ENCODE results near the gene KDM4E.
"Not testable (repeated sequence)": the region's sequence is repeated elsewhere in the genome, so short reads cannot be mapped to it uniquely, and the experiment has no call there.

Gene KDM4E

GRCh38 chr11:95003716-95004115 is 21.3 kb upstream of the KDM4E start:
- H3K27ac ChIP-seq, result no peak overlapping the region
- TF ChIP-seq CTCF (conservative IDR thresholded peaks at IDR 0.05; ENCODE audit: low read depth), result no peak
- ChIA-PET POLR2A (ENCODE audit: low non-redundant PET) (no interaction called here), CTCF (interaction anchor here (0.6 kb wide), 1 partner anchor 1513 kb away, joined by 5 read pairs; no protein-coding TSS in a partner anchor)
- DNase-seq (ENCODE audit: low spot score), result no peak

- ChIA-PET POLR2A (ENCODE audit: low non-redundant PET) (no interaction called here), CTCF (no interaction called here)
- DNase-seq (ENCODE audit: low spot score), result no peak
- no peak for TF ChIP-seq CTCF (conservative IDR thresholded peaks at IDR 0.05; ENCODE audit: low read depth)
- no peak overlapping the region for H3K27ac ChIP-seq
These were observed 19.4 kb upstream of the KDM4E start for GRCh38 chr11:95005642-95006041.

GRCh38 chr11:95011376-95011775 is 13.7 kb upstream of the KDM4E start:
- ChIA-PET CTCF (no interaction called here), POLR2A (ENCODE audit: low non-redundant PET) (no interaction called here)
- DNase-seq (ENCODE audit: low spot score), result no peak
- no peak for TF ChIP-seq CTCF (conservative IDR thresholded peaks at IDR 0.05; ENCODE audit: low read depth)
- H3K27ac ChIP-seq, result no peak overlapping the region

- TF ChIP-seq CTCF (conservative IDR thresholded peaks at IDR 0.05; ENCODE audit: low read depth), result no peak
- CTCF ChIA-PET, result no interaction called here
- no peak overlapping the region for H3K27ac ChIP-seq
- no peak for DNase-seq (ENCODE audit: low spot score)
- POLR2A ChIA-PET (ENCODE audit: low non-redundant PET), result no interaction called here
These were observed 10.8 kb upstream of the KDM4E start for GRCh38 chr11:95014184-95014821.

- ChIA-PET POLR2A (ENCODE audit: low non-redundant PET) (no interaction called here), CTCF (interaction anchor here (0.6 kb wide), 3 partner anchors 256 to 1448 kb away, joined by 3 to 7 read pairs (median 4); no protein-coding TSS in a partner anchor)
- H3K27ac ChIP-seq, result no peak overlapping the region
- DNase-seq (ENCODE audit: low spot score), result no peak
- TF ChIP-seq CTCF (conservative IDR thresholded peaks at IDR 0.05; ENCODE audit: low read depth), result no peak
These were observed 8.9 kb upstream of the KDM4E start for GRCh38 chr11:95016139-95016538.

- POLR2A ChIA-PET (ENCODE audit: low non-redundant PET); H3K27ac ChIP-seq; CTCF ChIA-PET; DNase-seq (ENCODE audit: low spot score): not testable (repeated sequence)
These were observed 3.6 kb upstream of the KDM4E start for GRCh38 chr11:95021468-95021867.

GRCh38 chr11:95025594-95025993 is 536 bp downstream of the KDM4E start:
- CTCF ChIA-PET; DNase-seq (ENCODE audit: low spot score); H3K27ac ChIP-seq; POLR2A ChIA-PET (ENCODE audit: low non-redundant PET): not testable (repeated sequence)

- TF ChIP-seq CTCF (conservative IDR thresholded peaks at IDR 0.05; ENCODE audit: low read depth), result no peak
- no peak for DNase-seq (ENCODE audit: low spot score)
- POLR2A ChIA-PET (ENCODE audit: low non-redundant PET), result no interaction called here
- CTCF ChIA-PET, result no interaction called here
- no peak overlapping the region for H3K27ac ChIP-seq
These were observed 3.3 kb downstream of the KDM4E start for GRCh38 chr11:95028357-95028756.
